ENCODE results near the gene SUGCT. TPM values are rescaled to one million over a fixed set of nuclear protein-coding genes. Genes with fewer than 3 reads are reported as not detected.

The SUGCT gene
- total and polyA plus RNA-seq, 9 of the 15 experiments (the other 6 are each of a cell fraction or from before 2014, with no cell fraction given) = 0.58 to 2.5 (median 1.4) TPM

- TF ChIP-seq MLLT1 (IDR thresholded peaks at IDR 0.05) (no peak), ZNF589 (CRISPR knock-in tag; IDR thresholded peaks at IDR 0.05; ENCODE audit: low read depth) (no peak), SIX5 (IDR thresholded peaks at IDR 0.05; ENCODE audit: borderline replicate concordance in 1 of 2, insufficient read depth in 1 of 2, low read depth in 1 of 2, low read length in 2 of 2) (no peak)
- TF ChIP-seq, protein P1, sequence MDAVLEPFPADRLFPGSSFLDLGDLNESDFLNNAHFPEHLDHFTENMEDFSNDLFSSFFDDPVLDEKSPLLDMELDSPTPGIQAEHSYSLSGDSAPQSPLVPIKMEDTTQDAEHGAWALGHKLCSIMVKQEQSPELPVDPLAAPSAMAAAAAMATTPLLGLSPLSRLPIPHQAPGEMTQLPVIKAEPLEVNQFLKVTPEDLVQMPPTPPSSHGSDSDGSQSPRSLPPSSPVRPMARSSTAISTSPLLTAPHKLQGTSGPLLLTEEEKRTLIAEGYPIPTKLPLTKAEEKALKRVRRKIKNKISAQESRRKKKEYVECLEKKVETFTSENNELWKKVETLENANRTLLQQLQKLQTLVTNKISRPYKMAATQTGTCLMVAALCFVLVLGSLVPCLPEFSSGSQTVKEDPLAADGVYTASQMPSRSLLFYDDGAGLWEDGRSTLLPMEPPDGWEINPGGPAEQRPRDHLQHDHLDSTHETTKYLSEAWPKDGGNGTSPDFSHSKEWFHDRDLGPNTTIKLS (IDR thresholded peaks at IDR 0.05; ENCODE audit: borderline replicate concordance, low read depth) = no peak
- TF ChIP-seq, protein P2, sequence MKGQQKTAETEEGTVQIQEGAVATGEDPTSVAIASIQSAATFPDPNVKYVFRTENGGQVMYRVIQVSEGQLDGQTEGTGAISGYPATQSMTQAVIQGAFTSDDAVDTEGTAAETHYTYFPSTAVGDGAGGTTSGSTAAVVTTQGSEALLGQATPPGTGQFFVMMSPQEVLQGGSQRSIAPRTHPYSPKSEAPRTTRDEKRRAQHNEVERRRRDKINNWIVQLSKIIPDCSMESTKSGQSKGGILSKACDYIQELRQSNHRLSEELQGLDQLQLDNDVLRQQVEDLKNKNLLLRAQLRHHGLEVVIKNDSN (CRISPR knock-in tag; IDR thresholded peaks at IDR 0.05) = no peak
Measured at GRCh38 chr7:40439686-40440085, 304.9 kb downstream of the SUGCT start (continued).

GRCh38 chr7:40447345-40447744 is 312.5 kb downstream of the SUGCT start:
- ChIA-PET CTCF (ENCODE audit: low intra/inter-chr PET ratio) (no interaction called here), POLR2A (no interaction called here)
- in situ Hi-C loops (cut with MboI) = no loop called here

More at GRCh38 chr7:40447345-40447744, 312.5 kb downstream of the SUGCT start:
- Histone ChIP-seq H3K27ac (ENCODE audit: extremely low read depth, low read depth, low read length) (no peak overlapping the region), H3K79me2 (ENCODE audit: control insufficient read depth, insufficient read depth, low read length) (no peaks in the 10 kb centered on the region), H3K4me1 (replicated peaks in 1 of 2; ENCODE audit: control insufficient read depth in 2 of 2, insufficient read depth in 2 of 2, low read length in 2 of 2) (no peaks in the 10 kb centered on the region), H3K36me3 (ENCODE audit: control insufficient read depth, insufficient read depth, low read length) (no peaks in the 10 kb centered on the region), H3K9me1 (ENCODE audit: control insufficient read depth, insufficient read depth, low read length) (no peaks in the 10 kb centered on the region), H2AFZ (ENCODE audit: low read depth, low read length) (no peak overlapping the region), H3K9ac (ENCODE audit: insufficient read depth in 1 of 2, low read depth in 2 of 2, low read length in 2 of 2) (no peak overlapping the region), H3K27me3 (ENCODE audit: control insufficient read depth in 2 of 2, insufficient read depth in 2 of 2, low read length in 2 of 2) (no peaks in the 10 kb centered on the region), H4K20me1 (replicated peaks; ENCODE audit: control insufficient read depth, insufficient read depth, low read length) (no peaks in the 10 kb centered on the region), H3K9me3 (replicated peaks; ENCODE audit: control insufficient read depth, insufficient read depth, low read depth, low read length) (no peaks in the 10 kb centered on the region), H3K4me2 (ENCODE audit: insufficient read depth, low read length) (no peak overlapping the region), H3K4me3 (no peak overlapping the region)
- 0% methylated on average over 2 of the region's 2 CpGs for WGBS (ENCODE audit: insufficient coverage, low coverage, missing lambda C conversion rate)
- intact Hi-C loops (cut with micrococcal nuclease) = no loop called here
- ATAC-seq (no peak), FAIRE-seq (no peak), DNase-seq (ENCODE audit: extremely low read depth in 1 of 4, low spot score in 3 of 4) (no peak)
- BruUV-seq (replicated peaks) = no TSS peak
- no peak for TF ChIP-seq ZFP91 (CRISPR knock-in tag; IDR thresholded peaks at IDR 0.05)
- TF ChIP-seq RAD21 (CRISPR knock-in tag; conservative IDR thresholded peaks at IDR 0.05 in 1 of 2, IDR thresholded peaks at IDR 0.05 in 1 of 2) = peak; percentile 36 to 55
- peak in 1 of 3 experiments; percentile 33; a peak in 1 of 6 replicates for TF ChIP-seq CTCF (IDR thresholded peaks at IDR 0.05 in 2 of 3, conservative IDR thresholded peaks at IDR 0.05 in 1 of 3; ENCODE audit: insufficient read depth in 2 of 3, low read depth in 1 of 3, low read length in 3 of 3)
- no peak for TF ChIP-seq MAX (CRISPR knock-in tag; IDR thresholded peaks at IDR 0.05)

Data from K562 (cell line).